NCI-H446 (cell line): Measurements from ENCODE around the gene AHRR.
"Not testable (repeated sequence)": the region's sequence is repeated elsewhere in the genome, so short reads cannot be mapped to it uniquely, and the experiment has no call there.

ENCODE experiments used
- DNase-seq, 2 experiments: peaks; one replicate each; lab custom pipeline; 2025; lab: John Stamatoyannopoulos, UW

Gene AHRR

GRCh38 chr5:396531-396961, 75.0 kb downstream of the AHRR start:
- no peak for DNase-seq

DNA sequence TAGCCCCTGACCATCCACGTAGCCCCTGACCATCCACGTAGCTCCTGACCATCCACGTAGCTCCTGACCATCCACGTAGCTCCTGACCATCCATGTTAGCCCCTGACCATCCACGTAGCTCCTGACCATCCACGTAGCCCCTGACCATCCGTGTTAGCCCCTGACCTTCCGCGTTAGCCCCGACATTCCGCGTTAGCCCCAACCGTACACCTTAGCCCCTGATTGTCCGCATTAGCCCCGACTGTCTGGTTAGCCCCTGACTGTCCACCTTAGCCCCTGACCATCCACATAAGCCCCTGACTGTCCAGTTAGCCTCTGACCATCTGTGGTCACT, 76.6 kb downstream of the AHRR start:
- not testable (repeated sequence) for DNase-seq

GRCh38 chr5:398475-399295, 77.2 kb downstream of the AHRR start:
- no peak for DNase-seq

DNA sequence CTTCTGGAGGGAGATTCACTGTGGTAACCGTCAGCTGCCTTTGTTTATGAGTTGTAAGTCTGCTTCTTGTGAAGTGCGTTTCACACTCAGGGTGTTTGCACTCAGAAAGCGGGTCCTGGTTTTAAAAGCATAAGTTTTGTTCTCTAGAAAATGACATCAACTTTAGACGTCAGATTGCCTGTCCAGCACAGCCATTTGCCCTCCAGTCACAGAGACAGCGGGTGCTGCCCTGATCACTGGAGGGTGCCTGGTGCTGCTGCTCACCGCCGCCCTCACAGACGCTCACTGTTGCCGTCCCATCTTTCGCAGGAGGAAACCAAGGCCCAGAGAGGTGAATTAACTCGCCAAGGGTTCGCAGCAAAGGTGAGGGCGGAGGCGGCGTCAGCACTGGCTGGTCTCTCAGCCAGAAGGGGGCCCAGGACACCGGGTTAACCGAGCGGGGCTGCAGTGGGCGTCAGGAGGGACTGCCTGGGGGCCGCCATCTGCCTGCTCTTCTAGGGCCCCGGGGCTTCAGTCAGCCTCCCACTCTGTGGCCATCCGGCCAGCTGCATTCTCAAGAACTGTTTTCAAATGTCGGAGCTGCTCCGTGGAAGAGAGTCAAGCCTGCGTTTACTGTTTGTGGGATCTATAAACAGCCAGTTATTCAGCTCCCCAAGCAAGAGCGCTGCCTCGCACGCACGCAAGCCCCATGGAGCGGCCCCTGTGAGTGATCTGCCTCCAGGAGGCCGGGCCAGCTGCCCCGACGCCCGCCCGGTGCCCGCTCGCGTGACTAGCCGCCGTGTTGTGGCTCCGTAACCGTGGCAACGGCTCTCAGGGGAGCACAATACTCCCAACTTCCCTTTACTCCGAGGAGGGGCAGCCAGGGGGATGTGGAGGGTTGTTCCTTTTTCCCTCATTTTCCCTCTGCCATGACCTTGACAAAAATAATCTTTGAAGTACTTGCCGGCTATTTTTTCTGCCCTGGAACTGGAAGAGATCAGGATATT, 78.1 kb downstream of the AHRR start:
- DNase-seq, result peak; percentile 38 to 45

DNA sequence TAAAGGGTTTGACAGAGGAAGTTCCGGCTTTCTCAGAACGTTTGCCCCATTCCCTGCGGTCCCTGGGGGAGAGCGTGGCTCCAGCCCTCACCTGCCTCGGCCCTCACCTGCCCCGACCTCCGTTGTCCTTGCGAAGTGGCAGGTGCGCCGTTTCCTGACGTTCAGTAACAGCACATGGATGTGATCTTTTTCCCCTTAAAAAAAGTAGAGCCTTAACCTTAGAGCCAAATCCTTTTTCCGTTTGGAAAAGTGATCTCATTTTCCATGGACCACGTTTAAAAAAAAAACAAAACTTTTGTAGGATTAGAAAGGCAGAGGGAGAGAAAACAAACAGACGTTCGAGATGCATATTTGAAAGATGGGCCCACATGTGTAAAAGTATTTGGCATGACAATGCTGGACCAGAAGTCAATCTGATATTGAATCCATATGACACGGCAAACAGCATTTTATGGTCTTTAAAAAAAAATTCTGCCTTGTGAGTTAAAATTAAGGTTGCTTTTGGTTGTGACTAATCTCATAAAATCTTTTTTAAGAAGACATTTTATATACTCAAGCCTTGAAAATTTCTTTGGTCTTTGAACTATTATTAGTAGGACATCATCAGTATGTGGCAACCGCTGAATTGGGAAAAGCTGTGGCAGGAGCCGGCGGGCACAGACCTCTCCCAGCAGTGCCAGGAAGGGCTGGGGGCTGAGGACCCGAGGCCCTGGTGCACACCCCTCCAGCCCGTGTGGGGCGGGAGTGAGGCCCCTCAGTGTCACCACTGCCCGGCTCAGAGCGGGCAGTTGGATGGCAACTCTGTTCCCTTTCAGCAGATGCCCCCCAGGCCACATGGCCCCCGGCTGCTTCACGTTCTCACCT, 79.0 kb downstream of the AHRR start:
- DNase-seq, result no peak

- no peak for DNase-seq
These were observed 79.9 kb downstream of the AHRR start for GRCh38 chr5:401146-402034.

DNA sequence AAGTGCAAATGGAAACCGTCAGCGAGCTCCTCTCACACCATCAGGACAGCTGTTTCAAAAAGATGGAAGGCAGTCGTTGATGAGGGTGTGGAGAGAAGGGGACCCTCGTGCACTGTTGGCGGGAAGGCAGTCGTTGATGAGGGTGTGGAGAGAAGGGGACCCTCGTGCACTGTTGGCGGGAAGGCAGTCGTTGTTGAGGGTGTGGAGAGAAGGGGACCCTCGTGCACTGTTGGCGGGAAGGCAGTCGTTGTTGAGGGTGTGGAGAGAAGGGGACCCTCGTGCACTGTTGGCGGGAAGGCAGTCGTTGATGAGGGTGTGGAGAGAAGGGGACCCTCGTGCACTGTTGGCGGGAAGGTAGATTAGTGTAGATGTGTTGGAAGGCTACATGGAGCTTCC, 80.7 kb downstream of the AHRR start:
- not testable (repeated sequence) for DNase-seq

DNA sequence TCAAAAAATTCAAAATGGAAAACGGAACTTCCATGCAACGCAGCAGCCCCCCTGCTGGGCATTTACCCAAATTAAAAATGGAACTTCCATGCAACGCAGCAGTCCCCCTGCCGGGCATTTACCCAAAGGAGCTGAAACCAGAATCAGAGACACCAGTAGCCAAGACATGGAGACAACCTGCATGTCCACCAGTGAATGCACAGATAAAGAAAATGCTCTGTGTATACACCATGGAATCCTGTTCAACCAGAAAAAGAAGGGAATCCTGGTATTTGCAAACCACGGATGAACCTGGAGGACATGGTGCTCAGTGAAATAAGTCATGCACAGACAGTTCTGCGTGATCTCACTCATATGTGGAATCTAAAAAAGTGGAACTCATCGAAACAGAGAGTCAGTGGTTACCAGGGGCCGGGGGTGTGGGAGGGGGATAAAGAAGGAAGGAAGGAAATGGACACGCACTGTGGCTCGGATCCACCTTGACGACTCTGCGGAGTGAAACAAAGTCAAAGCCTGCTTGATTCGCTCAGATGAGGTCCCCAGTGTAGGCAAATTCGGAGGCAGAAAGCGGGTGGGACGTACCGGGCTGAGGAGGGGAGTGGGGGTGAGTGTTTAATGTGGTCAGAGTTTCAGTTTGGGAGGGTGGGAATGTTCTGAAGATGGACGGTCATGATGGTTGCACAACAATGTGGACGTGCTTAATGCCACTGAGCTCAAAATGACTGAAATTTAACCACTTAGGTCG, 81.3 kb downstream of the AHRR start:
- DNase-seq, result no peak

- DNase-seq, result no peak
These were observed 82.5 kb downstream of the AHRR start for GRCh38 chr5:403995-404394.

DNA sequence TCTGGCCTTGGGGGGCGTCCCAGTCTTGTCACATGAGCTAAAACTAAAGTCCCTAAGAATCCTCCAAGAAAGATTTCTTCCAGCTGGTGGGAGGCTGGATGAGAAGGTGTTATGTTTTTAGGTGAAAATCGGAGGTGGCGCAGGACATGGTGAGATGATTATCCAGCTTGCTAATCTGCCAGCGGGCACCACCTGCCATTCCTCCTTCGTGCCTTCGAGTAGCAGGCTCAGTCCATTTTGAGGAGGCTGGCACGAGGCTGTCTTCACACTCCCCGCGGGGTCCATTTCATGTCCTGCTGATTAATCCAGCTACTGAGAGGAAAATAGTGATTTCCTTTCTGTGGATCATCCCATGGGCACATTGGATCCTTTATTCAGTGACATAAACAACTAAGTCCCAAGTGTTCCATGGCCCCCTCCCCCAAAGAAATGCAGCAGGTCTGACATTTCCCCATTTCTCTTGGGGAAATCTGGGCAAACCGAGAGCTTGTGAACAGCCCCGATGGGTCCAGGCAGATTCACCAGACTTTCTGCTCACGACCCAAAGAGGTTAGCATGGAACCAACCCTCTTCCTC, 83.2 kb downstream of the AHRR start:
- no peak for DNase-seq

GRCh38 chr5:405421-405820, 83.9 kb downstream of the AHRR start:
- DNase-seq, result no peak

GRCh38 chr5:406041-406440, 84.5 kb downstream of the AHRR start:
- no peak for DNase-seq

GRCh38 chr5:407051-407450, 85.5 kb downstream of the AHRR start:
- DNase-seq, result no peak

- DNase-seq, result no peak
These were observed 86.3 kb downstream of the AHRR start for GRCh38 chr5:407801-408268.

DNA sequence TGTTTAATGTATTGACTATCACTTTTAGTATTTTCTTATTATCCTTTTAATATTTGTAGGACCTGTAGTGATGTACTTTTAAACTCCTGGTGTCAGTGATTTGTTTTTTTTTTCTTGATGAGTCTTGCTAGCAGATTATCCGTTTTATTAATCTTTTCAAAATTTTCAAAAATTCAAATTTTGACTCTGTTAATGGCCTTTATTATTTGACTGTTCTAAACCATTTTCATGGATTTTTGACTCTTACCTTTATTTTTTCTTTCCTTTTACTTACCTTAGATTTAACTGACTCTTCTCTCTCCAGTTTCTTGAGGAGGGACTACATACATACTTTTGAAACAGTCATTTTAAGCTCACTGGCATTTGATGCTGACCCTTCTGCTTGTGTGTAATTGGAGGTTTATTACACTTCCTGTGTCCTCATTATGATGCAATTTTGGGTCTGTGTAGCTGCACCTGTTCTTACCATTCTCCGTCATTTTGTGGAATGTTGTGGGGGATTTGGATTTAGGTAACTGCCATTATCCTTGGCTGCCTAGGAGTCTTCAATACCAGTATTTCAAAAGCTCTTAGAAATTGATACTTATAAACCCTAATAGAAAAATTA, 89.5 kb downstream of the AHRR start:
- DNase-seq, result no peak

DNA sequence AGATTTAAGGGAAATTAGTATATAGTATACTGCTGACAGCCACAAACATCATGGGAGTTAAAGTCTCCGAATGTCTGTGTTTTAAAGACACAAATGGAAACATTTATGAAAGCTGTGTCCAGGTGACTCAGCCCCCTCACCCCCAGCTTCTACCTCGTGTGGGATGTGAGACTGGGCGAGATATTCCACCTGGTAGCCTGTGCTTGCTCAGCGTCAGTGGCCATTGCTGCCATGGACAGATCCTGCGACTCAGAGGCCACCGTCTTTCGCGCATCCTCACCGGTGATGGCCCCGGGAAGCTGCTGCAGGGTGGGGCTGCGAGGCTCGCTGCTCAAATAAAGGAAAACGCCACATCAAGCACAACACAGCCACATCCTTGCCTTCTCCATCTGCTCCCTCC, 90.2 kb downstream of the AHRR start:
- no peak for DNase-seq

DNA sequence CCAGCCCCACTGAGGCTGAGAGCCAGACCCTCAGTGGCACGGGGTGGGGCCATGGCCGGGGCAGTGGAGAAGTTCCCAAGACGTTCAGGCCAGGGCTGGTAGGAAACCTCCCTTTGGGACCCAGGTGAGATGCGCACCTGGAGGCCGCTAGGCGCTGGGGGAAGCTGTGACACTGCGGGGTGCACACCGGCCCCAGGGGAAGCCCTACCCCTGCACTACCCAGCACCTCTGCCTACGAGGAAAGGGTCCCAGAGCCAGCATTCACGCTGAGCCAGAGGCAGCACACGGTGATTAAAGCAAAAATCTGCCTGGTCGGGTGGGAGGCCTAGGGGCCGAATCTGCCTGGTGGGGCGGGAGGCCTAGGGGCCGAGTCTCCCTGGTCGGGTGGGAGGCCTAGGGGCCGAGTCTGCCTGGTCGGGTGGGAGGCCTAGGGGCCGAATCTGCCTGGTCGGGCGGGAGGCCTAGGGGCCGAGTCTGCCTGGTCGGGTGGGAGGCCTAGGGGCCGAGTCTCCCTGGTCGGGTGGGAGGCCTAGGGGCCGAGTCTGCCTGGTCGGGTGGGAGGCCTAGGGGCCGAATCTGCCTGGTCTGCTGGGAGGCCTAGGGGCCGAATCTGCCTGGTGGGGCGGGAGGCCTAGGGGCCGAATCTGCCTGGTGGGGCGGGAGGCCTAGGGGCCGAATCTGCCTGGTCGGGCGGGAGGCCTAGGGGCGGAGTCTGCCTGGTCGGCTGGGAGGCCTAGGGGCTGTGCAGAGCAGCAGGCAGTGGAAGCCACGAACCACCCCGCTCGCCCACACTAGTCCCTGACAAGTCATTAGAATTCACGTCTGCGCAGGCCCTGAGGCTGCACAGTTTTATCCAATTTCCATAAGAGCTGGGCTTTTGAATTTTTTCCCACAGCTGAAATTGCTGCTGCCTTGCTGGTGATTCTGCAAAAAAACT, 93.7 kb downstream of the AHRR start:
- not testable (repeated sequence) for DNase-seq

DNA sequence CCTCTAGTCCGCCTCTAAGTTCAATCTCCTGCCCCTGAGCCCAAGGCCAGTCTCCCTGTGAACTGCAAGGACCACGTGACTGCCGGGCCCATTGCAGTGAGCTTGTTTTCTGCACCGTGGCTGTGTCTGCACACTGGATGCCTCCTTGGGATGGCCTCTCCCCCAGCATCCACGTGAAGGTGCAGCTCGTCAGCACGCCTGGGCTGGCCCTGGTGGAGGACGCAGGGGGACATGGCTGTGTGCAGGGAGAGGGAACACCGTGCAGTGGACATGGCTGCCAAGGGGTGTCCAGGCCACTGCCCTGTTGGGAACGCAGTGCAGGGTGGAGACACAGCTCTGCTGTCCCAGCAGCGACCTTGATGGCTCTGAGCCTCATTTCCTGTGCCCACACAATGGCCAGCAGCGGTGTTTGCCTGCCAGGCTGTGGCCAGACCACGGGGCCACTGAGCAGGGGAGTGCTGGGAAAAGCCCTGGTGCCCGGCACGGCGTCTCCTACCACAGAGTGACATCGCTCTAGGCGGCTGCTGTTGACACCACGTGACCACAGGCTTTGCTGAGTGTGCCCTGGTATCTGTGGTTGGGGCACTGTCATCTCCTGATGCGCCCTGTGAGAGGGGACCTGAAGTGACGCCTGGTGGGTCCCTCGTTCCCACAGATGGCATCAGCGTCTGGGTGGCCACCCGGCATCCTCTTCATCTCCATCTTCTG, 94.6 kb downstream of the AHRR start:
- DNase-seq, result no peak
